SJCRH30 (cell line): Measurements from ENCODE around the gene ITPKB. TPM values are rescaled to one million over a fixed set of nuclear protein-coding genes. Genes with fewer than 3 reads are reported as not detected.

Experiments
- DNase-seq, 2 experiments: peaks; one replicate each; pipeline ENCODE4 v3.0.0-alpha.2; 2015 to 2020
- H3K27ac ChIP-seq: fragments of 250-450 bp; sonication (Bioruptor Pico); 2 replicates; pipeline ENCODE4 v1.5.1; 2020; ENCODE audit warnings: mild to moderate bottlenecking, moderate library complexity
- H3K27me3 ChIP-seq: fragments of 250-450 bp; sonication (Bioruptor Pico); 2 replicates; pipeline ENCODE4 v1.5.1; 2020; ENCODE audit warnings: mild to moderate bottlenecking, moderate library complexity
- H3K36me3 ChIP-seq: fragments of 250-450 bp; sonication (Bioruptor Pico); 2 replicates; pipeline ENCODE4 v1.5.1; 2020; ENCODE audit warnings: mild to moderate bottlenecking, moderate library complexity
- H3K4me1 ChIP-seq: fragments of 250-450 bp; sonication (Bioruptor Pico); 2 replicates; pipeline ENCODE4 v1.5.1; 2020; ENCODE audit warnings: mild to moderate bottlenecking, moderate library complexity
- H3K4me3 ChIP-seq: fragments of 250-450 bp; sonication (Bioruptor Pico); 2 replicates; pipeline ENCODE4 v1.5.1; 2020; ENCODE audit warnings: mild to moderate bottlenecking, moderate library complexity
- H3K9me3 ChIP-seq: fragments of 250-450 bp; sonication (Bioruptor Pico); replicated peaks from 2 replicates; pipeline ENCODE4 v1.5.1; 2020; ENCODE audit warnings: mild to moderate bottlenecking, moderate library complexity
- total RNA-seq: library from RNA; depleted of rRNA; stranded (reverse); fragments of >200 nt; shearing (Covaris generic); gene quantifications from 2 replicates; pipeline ENCODE4 v1.2.3, GENCODE V29; 2014

Gene ITPKB
- total RNA-seq, 1 experiment from 2014 or later: 23.2 TPM

DNA sequence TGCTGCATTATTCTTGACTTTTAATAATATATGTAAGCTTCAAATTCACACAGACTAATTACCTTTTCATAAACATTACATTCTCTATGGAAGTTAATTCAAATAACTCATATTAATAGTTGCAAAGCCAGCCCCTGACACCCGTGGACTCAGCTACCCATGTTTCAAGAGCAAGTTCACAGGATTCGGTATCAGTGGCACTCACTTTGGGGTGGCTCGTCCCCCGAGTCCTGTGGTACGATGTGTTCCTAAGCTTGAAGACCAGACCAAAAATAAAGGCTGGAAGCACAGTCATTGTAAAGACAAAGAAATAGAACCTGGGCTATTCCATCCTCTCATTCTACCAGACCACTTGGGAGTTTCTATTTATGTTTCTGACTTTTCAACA, 70.9 kb downstream of the ITPKB start:
- Histone ChIP-seq H3K27ac (no peak overlapping the region), H3K4me1 (peaks cover 52% of the 10 kb centered on the region), H3K36me3 (peaks cover 3% of the 10 kb centered on the region; the same call in 1 of the 2 replicates)

DNA sequence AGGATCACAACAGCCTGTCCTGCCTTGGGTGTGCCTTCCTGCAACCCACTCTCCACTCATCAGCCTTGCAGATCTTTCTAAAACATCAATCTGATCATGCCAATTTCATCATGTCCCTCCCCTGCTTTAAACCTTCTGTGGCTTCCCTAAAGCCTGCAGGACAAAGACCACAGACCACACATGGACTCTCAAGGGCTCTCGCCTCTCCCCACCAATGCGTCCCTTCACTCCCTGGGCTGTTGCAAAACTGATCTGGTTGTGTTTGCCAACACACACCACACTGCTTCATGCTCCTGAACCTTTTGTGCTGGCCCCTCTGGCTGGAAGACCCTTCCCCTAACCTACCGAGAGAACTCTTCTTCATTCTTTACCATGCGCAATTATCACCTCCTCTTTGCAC, 72.4 kb downstream of the ITPKB start:
- no peak for DNase-seq
- H3K36me3 ChIP-seq: peaks cover 3% of the 10 kb centered on the region; the same call in 1 of the 2 replicates
- H3K27me3 ChIP-seq: no peaks in the 10 kb centered on the region
- H3K9me3 ChIP-seq: no peaks in the 10 kb centered on the region
- peaks cover 63% of the 10 kb centered on the region for H3K4me1 ChIP-seq
- H3K27ac ChIP-seq: no peak overlapping the region; the same call in 1 of the 2 replicates
- no peak overlapping the region for H3K4me3 ChIP-seq

More for the DNA sequence above, 70.9 kb downstream of the ITPKB start:
- Histone ChIP-seq H3K27me3 (no peaks in the 10 kb centered on the region), H3K4me3 (no peak overlapping the region), H3K9me3 (no peaks in the 10 kb centered on the region)
- DNase-seq: no peak

DNA sequence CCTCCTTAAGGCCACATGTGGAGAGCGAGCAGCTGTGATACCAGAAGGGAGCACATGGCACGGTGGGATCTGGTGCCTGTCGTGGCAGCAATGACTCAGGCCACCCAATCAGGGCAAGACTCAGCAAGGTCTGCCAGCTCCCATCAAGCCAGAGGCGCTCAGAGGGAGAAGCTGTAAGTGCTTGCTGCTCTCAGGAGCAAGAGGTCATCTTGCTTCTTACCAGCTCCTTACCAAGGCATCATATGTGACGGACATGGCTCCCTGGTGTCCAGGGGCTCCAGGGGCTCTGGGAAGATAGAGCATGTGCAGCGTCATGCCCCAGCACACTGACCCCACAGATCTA, 72.9 kb downstream of the ITPKB start:
- peaks cover under 1% of the 10 kb centered on the region; the same call in 1 of the 2 replicates for H3K36me3 ChIP-seq
- H3K4me3 ChIP-seq: no peak overlapping the region
- H3K9me3 ChIP-seq: no peaks in the 10 kb centered on the region
- H3K27me3 ChIP-seq: no peaks in the 10 kb centered on the region
- peak; percentile 56 to 62 for DNase-seq
- peaks cover 68% of the 10 kb centered on the region for H3K4me1 ChIP-seq
- peak overlapping the region; percentile 84; the same call in 1 of the 2 replicates for H3K27ac ChIP-seq

DNA sequence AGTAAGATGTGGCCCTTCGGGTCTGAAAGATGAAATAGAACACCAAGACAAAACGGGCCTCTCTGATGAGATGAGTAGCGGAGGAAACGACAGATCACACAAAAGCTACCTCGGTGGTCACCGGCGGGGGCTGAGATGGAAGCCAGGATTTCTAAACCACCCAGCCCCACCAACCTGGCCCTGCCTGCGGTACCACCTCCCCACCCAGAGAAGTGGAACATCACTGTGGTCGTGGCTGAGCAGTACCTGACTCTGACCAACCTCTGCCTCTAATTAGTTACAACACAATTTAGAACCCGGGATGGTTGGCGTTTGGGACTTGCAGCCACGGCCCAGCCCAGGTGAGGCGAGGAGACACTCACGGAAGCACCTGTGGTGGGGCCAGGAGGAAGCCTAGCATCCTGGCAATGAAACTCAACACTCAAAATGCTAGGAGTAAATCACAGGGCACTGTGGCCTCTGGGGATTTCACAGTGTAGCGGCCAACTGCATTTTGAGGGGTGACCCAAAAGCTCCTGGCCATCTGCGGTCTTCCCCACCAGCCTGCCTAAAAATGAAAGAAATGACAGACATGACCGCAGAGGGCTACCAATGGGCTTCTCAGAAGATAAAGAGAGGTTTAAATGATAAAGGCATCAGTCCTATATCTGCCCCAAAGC, 73.4 kb downstream of the ITPKB start:
- DNase-seq: no peak
- Histone ChIP-seq H3K27me3 (no peaks in the 10 kb centered on the region), H3K4me1 (peaks cover 69% of the 10 kb centered on the region), H3K4me3 (no peak overlapping the region), H3K9me3 (no peaks in the 10 kb centered on the region), H3K36me3 (no peaks in the 10 kb centered on the region), H3K27ac (peak overlapping the region; percentile 84)

DNA sequence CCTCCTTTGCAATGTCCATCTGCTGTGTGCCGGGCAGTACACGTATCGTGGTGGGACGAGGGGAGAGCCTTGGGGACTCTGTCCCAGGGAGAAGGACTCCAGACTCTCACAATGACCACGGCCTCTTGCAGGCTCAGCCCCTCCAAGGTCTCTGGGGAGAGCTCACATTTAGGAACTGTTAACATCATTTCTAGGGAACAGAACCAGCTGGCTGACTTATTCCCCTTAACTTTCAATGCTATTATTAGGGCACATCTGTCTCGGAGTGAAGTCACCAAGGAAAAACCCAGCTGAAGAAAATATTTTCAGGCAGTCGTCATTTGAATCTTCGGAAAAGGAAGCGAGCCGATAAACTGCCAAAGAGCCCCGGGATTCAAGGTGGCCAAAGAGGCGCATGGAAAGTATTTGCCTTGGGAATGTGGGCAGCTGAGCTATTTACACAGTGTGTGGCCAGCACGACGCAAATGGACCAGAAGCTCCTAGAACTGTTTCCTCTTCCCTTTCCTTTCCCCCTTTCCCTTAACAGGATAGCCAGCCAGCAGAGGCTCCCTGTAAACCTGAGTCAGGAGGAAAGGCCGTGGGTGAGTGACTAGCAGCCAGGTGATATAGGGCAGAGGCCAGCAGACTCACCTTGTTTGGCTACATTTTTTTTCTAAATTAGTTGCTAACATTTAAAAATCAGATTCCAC, 74.5 kb downstream of the ITPKB start:
- peak; percentile 86 to 89 for DNase-seq
- H3K4me3 ChIP-seq: no peak overlapping the region
- H3K27me3 ChIP-seq: no peaks in the 10 kb centered on the region
- H3K9me3 ChIP-seq: no peaks in the 10 kb centered on the region
- H3K36me3 ChIP-seq: no peaks in the 10 kb centered on the region
- H3K4me1 ChIP-seq: peaks cover 69% of the 10 kb centered on the region
- peak overlapping the region; percentile 84 for H3K27ac ChIP-seq

DNA sequence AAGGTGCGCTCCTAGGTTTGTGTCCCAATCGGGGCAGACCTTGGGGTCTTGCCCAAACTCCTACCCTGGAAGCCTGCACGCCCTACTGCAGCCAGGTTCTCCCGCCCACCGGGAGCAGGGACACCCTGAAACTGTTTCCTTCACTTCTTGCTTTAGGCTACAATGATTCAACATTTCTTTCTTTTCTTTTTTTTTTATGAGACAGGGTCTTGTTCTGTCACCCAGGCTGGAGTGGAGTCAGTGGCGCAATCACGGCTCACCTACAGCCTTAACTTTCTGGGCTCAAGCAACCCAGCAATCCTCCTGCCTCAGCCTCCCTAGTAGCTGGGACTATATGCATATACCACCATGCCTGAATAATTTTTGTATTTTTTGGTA, 75.8 kb downstream of the ITPKB start:
- H3K27me3 ChIP-seq: no peaks in the 10 kb centered on the region
- DNase-seq: no peak
- no peak overlapping the region for H3K4me3 ChIP-seq
- peak overlapping the region; percentile 84 for H3K27ac ChIP-seq
- H3K36me3 ChIP-seq: no peaks in the 10 kb centered on the region
- peaks cover 67% of the 10 kb centered on the region for H3K4me1 ChIP-seq
- H3K9me3 ChIP-seq: no peaks in the 10 kb centered on the region

DNA sequence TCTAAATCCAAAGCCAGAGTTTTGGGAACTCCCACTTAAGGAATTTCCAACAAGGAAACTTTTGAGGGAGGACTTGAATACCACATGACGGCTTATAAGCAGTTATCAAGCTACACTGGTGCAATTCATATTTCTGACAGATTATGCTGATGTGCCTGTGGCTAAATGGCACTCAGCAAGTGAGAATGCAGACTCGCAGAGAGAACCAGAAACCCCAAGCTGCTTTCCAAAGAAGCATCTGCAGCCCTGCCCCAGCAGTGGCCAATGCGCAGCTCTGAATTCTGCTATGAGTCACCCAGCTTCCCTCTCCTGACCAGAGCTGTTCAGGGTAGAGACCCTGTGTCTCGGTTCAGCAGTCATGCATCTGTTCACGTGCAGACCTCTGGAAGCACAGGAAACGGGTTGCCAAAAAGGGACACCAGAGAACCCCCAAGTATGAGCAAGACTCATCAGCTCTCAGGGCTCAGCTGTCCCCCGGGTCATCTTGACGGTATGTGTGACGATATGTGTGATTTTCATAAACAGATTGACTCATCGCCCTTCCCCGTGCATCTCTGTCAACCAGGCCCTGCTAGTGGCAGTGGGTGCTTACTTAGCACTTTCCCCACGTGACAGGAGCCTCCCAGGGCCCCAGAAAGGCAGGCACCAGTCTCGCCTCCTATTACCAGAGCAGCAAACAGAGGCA, 76.3 kb downstream of the ITPKB start:
- H3K9me3 ChIP-seq: no peaks in the 10 kb centered on the region
- H3K36me3 ChIP-seq: no peaks in the 10 kb centered on the region
- DNase-seq: peak; percentile 97 to 98
- H3K27me3 ChIP-seq: no peaks in the 10 kb centered on the region
- peaks cover 67% of the 10 kb centered on the region for H3K4me1 ChIP-seq
- H3K27ac ChIP-seq: peak overlapping the region; percentile 84
- no peak overlapping the region for H3K4me3 ChIP-seq

DNA sequence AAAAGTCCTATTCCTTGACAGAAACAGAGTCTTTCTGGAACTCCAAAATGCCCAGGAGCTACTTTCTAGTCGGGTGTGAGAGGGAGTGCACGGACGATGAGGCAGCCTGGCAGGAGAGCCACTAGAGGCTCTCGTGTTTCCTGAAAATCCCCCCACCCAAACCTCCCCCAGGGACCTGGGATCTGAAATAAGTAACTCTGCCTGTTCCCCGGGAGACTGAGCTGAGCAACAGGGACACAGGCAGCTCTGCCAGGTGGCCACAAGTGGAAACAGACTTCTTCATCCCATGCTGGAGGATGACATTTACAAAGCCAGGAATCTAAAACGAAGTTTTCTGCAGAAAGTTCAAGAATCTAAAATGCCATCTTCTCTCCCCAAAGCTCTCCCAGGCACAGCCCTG, 77.1 kb downstream of the ITPKB start:
- Histone ChIP-seq H3K27ac (peak overlapping the region; percentile 84), H3K4me1 (peaks cover 67% of the 10 kb centered on the region)
- DNase-seq: peak; percentile 75 to 77

DNA sequence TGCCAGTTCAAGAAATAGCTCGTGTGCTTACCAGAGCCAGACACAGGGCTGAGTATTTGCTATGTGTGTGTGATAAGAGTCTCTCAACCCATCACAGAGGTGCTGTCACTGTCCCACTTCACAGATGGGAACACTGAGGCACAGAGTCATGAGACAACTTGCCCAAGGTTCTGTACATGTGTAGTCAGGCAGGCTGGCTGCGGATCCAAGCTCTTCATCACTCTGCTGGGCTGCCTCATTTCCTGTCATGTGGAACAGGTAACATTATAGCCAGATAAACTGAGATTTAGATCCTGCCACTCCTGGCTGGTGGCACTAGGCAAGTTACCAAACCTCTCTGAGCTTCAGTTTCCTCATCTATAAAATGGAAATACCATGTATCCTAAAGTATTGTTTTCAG, 77.8 kb downstream of the ITPKB start:
- no peak for DNase-seq
- Histone ChIP-seq H3K27me3 (no peaks in the 10 kb centered on the region), H3K9me3 (no peaks in the 10 kb centered on the region), H3K4me3 (no peak overlapping the region), H3K4me1 (peaks cover 67% of the 10 kb centered on the region), H3K27ac (peak overlapping the region; percentile 84), H3K36me3 (no peaks in the 10 kb centered on the region)

More for the DNA sequence above, 77.1 kb downstream of the ITPKB start:
- no peaks in the 10 kb centered on the region for H3K36me3 ChIP-seq
- no peaks in the 10 kb centered on the region for H3K9me3 ChIP-seq
- H3K4me3 ChIP-seq: no peak overlapping the region
- H3K27me3 ChIP-seq: no peaks in the 10 kb centered on the region

DNA sequence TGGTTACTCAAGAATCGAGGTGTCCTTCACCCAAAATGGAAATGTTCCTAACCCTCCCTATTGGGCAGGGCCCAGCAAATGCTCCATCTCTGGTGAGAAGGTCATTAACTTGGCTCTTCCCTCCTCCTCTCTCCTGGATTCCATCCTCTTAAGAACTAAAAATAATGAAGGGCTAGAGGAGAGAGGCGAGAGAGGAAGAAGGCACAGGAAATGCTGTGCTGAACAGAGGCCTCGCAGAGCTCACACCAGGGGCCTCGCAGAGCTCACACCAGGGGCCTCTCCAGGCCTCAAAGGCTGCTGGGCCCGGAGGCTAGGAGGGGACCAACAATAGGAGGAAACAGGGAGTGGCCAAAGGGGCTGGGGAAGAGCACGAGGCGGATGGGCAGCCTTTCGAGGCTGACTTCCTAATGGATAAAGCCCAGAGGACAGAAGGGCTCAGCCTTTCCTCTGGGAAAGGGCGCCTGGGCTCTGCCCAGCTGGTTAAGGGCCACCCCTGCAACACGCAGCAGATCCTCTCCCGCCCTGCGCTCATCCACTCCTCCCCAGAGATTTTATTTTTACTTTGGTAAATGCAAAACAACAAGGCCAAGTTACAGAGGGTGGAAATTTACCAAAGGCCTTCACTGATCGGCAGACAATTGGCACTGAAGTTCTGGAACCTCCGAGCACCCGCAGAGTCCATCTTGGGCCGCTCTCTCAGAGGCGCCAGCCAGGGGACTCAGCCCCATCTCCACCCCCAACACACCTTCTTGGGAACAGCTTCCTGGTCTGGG, 78.5 kb downstream of the ITPKB start:
- Histone ChIP-seq H3K4me1 (peaks cover 67% of the 10 kb centered on the region), H3K4me3 (no peak overlapping the region), H3K36me3 (no peaks in the 10 kb centered on the region), H3K27me3 (no peaks in the 10 kb centered on the region), H3K27ac (no peak overlapping the region; the same call in 1 of the 2 replicates), H3K9me3 (no peaks in the 10 kb centered on the region)
- no peak for DNase-seq

DNA sequence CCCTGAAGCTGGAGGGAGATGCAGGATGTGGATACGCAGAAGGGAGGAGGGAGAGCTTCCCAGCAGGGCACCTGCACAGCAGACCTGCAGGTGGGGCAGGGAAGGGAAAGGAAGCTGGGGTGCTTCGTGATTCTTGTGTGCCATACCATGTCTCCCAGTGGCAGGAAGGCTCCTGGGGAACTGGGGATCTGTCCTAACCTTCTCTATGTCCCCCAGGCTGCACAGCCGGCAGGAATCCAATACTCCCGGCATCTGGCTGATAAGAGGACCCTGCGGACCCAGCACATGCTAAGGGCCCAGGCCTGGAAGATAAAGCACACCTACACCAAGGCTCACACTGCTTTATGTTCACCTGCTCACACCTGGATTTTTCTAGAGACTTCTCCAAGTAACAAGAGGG, 79.4 kb downstream of the ITPKB start:
- no peaks in the 10 kb centered on the region for H3K9me3 ChIP-seq
- H3K4me3 ChIP-seq: no peak overlapping the region
- H3K27me3 ChIP-seq: no peaks in the 10 kb centered on the region
- no peak overlapping the region for H3K27ac ChIP-seq
- DNase-seq: no peak
- no peaks in the 10 kb centered on the region for H3K36me3 ChIP-seq
- peaks cover 67% of the 10 kb centered on the region for H3K4me1 ChIP-seq

DNA sequence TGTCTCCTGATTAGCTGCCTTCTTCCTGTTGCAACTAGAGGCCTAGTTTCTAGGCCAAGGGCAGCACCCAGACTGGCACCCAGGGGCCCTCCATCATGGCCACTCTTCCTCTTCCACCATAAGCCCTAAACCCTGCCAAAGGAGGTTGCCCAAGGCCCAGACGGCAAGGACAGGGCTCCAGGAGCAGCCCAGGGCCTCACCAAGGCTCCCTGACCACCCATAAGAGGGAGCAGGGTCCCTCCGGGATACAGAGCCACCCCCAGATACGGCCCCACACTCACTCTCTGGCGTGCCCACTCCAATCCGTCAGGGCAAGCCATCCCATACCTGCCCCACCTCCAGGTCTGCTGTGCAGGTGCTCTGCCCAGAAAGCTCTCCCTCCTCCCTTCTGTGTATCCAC, 79.9 kb downstream of the ITPKB start:
- DNase-seq: no peak
- Histone ChIP-seq H3K4me1 (peaks cover 70% of the 10 kb centered on the region), H3K4me3 (no peak overlapping the region), H3K36me3 (no peaks in the 10 kb centered on the region), H3K27me3 (no peaks in the 10 kb centered on the region), H3K27ac (no peak overlapping the region), H3K9me3 (no peaks in the 10 kb centered on the region)

DNA sequence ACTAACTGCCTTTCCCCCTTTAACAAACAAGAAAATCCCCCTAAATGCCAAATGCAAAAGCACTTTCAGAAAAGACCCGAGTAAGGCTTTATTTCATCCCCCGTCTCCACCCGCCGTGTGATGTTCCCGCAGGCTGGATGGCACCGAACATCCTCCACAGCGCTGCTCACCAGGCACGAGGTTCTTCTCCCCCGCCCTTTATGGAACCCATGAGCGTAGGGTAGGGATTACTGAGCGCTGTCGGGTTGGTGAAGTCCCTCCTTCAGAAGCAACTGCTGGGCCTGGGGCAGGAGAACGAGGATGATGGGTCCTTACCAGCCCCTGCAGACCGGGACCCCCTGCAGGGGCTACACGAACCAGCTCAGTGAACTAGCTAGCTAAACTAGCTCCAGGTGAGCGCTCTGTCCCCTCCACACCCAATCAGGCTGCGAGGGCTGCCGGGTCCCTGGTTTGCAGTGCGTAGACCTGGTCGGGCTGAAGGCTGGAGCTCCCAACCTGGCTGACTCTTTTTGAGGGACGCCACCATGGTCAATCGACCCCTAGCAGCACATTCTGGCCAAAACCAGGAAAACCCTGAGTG, 80.4 kb downstream of the ITPKB start:
- H3K36me3 ChIP-seq: no peaks in the 10 kb centered on the region
- H3K4me3 ChIP-seq: no peak overlapping the region
- no peaks in the 10 kb centered on the region for H3K27me3 ChIP-seq
- peaks cover 68% of the 10 kb centered on the region for H3K4me1 ChIP-seq
- DNase-seq: no peak
- no peak overlapping the region for H3K27ac ChIP-seq
- H3K9me3 ChIP-seq: no peaks in the 10 kb centered on the region

DNA sequence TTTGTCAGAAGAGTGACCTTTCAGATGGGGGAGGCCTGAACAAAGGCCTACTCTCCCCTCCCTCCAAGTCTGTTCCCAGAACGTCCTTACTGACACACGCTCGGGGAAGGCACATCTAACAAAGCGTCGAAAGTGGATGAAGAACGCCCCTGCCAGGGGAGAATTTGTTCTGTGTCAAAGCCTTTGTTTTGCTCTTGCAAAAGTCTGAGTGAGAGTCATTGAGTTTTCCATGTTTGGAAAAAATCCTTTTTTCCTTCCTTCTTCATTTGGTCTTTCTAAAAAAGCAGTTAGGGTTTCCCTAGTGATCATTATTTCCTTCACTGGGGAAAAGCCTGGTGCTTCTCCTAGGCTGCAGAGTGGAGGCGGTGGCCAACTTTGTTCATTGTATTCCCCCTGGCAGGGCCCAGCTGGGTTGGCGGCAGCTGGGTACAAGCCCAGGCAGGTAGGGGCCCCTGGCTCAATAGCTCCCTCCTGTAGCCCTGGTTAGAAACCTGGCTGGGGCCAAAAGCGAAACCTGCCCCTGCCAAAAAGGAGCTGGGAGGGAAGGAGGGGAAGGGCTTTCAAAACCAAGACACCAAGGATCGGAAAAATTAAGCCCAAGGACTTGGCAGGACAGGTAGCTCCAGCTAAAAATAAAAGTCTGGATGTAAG, 81.1 kb downstream of the ITPKB start:
- no peak overlapping the region; the same call in 1 of the 2 replicates for H3K27ac ChIP-seq
- no peaks in the 10 kb centered on the region for H3K9me3 ChIP-seq
- DNase-seq: no peak
- no peak overlapping the region for H3K4me3 ChIP-seq
- H3K36me3 ChIP-seq: no peaks in the 10 kb centered on the region
- peaks cover 68% of the 10 kb centered on the region for H3K4me1 ChIP-seq
- no peaks in the 10 kb centered on the region for H3K27me3 ChIP-seq
